GM12873 (cell line): ENCODE measurements around the gene JAZF1.

Experiments used
- TF ChIP-seq, protein P1 (sequence below): IDR thresholded peaks from 2 replicates; pipeline ENCODE4 v1.5.1; 2012; ENCODE audit warnings: low read depth, mild to moderate bottlenecking, moderate library complexity, low read length, control low read depth; ENCODE audit not compliant: insufficient read depth; ENCODE audit errors: missing control alignments

Gene JAZF1

GRCh38 chr7:27911920-27912319, 268.7 kb downstream of the JAZF1 start:
- TF ChIP-seq, protein P1, sequence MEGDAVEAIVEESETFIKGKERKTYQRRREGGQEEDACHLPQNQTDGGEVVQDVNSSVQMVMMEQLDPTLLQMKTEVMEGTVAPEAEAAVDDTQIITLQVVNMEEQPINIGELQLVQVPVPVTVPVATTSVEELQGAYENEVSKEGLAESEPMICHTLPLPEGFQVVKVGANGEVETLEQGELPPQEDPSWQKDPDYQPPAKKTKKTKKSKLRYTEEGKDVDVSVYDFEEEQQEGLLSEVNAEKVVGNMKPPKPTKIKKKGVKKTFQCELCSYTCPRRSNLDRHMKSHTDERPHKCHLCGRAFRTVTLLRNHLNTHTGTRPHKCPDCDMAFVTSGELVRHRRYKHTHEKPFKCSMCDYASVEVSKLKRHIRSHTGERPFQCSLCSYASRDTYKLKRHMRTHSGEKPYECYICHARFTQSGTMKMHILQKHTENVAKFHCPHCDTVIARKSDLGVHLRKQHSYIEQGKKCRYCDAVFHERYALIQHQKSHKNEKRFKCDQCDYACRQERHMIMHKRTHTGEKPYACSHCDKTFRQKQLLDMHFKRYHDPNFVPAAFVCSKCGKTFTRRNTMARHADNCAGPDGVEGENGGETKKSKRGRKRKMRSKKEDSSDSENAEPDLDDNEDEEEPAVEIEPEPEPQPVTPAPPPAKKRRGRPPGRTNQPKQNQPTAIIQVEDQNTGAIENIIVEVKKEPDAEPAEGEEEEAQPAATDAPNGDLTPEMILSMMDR = no peak

GRCh38 chr7:27910326-27910725, 270.3 kb downstream of the JAZF1 start:
- TF ChIP-seq, protein P1 = no peak

DNA sequence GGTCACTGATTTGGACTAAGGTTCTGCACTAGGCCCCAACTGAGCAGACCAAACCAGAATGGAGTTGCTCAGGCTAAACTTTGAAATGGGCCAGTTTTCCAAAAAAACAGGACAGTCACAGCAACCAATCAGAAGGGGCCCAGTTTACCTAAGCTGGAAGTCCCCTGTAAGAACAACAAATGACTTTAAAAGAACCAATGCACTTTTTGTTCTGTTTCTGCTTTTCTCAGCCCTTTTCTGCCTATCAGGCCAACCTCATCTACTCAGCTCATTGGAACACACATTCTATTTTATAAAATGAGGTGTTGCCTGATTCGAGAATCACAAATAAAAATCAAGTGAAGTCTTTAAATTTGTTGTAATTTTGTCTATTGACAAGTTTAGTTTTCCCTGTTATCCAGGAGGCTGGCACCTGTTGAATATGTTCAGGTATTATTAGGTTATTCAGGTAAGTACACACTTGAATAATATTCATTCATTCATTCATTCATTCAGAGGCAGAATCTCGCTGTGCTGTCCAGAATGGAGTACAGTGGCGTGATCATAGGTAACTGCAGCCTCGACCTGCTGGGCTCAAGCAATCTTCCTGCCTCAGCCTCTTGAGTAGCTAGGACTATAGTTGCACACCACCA, 271.9 kb downstream of the JAZF1 start:
- TF ChIP-seq, protein P1 = no peak

GRCh38 chr7:27906385-27907091, 274.1 kb downstream of the JAZF1 start:
- TF ChIP-seq, protein P1 = no peak

GRCh38 chr7:27905951-27906350, 274.6 kb downstream of the JAZF1 start:
- TF ChIP-seq, protein P1 = no peak

- TF ChIP-seq, protein P1 = no peak
Observed at GRCh38 chr7:27901028-27901760, 279.4 kb downstream of the JAZF1 start.

- TF ChIP-seq, protein P1 = no peak
Observed at GRCh38 chr7:27900006-27900405, 280.6 kb downstream of the JAZF1 start.
